GM19463 (cell line): ENCODE results near the gene RBPMS2.
A peak's percentile ranks its signal among the peaks of the same experiment; 100 is the strongest.

Experiments
- ATAC-seq: cut with Tn5 transposase; IDR thresholded peaks from one replicate; pipeline ENCODE4 v1.9.1; 2021; ENCODE audit warnings: mild to moderate bottlenecking, moderate library complexity; ENCODE audit not compliant: unreplicated experiment

RBPMS2 gene

GRCh38 chr15:64731012-64731804, 44.2 kb downstream of the RBPMS2 start:
- ATAC-seq = no peak

- ATAC-seq = no peak
Observed at GRCh38 chr15:64730151-64730550, 45.2 kb downstream of the RBPMS2 start.

DNA sequence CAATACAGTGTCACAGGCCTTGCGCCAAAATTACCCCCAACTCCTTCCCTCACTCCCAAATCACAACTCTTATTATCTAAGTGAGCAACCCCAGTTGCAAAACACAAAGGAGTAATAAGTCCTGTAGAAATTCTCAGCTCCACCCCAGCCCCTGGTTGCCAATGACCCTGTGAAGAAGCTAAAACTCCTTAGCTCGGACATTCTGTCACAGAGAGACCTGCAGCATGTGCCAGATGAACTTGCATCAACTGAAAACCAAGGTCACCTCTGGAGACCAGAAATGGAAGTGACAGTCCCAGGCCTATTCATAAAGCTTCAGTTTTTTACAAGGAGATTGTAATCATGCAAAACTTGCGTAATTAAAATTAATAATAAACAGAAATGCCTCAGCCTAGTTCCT, 55.2 kb downstream of the RBPMS2 start:
- ATAC-seq = no peak

DNA sequence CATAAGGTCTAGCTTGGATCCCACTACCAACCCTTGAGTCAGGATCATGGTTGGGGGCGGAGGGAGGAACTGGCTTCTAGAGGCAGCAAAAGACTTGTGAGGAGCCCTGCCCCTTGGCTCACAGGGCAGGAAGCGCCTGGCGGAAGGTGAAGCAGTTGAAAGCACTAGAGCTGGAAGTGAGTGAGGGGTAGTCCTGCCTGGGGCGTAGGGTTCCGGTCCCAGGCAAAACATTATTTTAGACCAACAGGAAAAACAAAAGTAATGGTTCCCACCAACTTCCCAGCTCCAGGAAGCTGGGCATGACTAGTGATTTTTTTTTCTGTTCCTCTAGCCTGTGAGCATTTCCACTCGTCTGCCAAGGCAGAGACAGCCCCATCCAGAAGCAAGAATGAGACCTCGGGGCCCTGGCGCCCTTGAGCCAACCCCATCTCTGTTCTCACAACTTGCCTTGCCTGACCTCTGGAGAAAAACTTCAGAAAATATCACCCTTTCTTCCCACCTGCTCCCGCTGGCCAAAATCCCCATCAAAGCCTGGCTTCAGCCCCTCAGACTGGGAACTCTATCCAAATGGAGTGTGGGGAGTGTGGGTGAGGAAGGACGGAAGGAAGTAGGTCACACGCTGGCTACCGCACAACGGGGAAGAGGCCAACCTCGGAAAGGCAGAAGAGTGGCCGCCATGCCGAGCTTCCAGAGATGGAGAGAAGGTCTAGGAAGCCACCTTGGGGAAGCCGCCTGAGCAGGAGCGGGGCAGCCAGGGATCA, 57.5 kb downstream of the RBPMS2 start:
- no peak for ATAC-seq

GRCh38 chr15:64717130-64717529, 58.3 kb downstream of the RBPMS2 start:
- ATAC-seq = no peak

- no peak for ATAC-seq
Observed at GRCh38 chr15:64716452-64716851, 58.9 kb downstream of the RBPMS2 start.

DNA sequence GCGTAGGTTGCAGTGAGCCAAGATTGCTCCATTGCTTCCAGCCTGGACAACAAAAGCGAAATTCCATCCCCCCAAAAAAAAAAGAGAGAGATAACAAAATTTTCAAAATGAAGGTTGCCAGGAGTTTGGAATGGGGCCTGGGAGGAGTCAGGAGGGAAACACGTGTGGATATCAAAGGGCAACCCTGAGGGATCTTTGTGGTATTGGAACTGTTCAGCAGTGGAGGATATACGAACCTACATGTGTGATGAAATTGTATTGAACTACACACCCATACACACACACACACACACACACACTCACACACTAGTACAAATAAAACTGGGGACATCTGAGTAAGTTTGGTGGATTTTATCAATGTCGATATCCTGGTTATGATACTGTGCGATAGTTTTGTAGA, 61.8 kb downstream of the RBPMS2 start:
- ATAC-seq = no peak

GRCh38 chr15:64712353-64712752, 63.0 kb downstream of the RBPMS2 start:
- ATAC-seq = no peak

GRCh38 chr15:64710676-64711428, 64.5 kb downstream of the RBPMS2 start:
- ATAC-seq = no peak

- ATAC-seq = no peak
Observed at GRCh38 chr15:64706011-64706911, 69.1 kb downstream of the RBPMS2 start.

GRCh38 chr15:64705006-64705405, 70.4 kb downstream of the RBPMS2 start:
- no peak for ATAC-seq

- no peak for ATAC-seq
Observed at GRCh38 chr15:64703632-64703959, 71.8 kb downstream of the RBPMS2 start.

DNA sequence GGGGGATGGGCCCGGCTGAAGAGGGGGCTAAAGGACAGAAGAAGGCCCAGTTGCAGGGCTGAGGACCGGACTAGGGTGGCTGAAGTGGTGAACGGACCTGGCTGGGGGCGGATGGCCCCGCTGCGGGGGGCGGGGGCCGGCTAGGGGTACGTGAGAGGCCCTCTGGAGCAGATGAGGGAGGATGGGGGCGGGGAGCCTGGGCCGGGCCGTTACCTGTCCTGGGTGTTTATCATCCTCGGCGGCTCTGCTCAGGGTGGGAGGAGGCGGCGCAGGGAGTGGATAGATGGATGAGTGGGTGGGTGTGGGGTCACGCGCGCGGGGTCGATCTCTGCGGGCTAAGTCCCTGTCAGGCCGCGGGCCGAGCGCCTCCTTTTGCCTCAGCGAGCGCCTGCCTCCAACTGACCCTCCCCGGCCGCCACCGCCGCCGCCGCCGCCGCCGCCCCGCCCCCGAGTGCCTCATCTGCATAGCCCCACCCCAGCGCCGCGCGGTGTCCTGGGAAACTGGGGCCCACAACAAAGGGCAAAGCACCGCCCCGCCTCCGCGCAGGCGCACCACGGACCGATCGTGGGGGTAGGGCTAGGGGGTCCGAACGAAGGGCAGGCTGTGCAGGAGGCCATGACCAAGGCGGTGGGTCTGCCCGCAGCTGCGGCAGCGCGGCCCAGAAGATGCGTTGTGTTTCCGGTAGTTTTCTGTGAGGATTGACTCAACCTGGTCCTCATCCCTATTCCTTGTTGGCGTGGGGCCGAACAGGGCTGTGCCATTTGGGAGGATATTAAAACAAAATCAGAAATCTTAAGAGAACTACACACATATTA, 72.4 kb downstream of the RBPMS2 start:
- ATAC-seq = peak; percentile 92

- ATAC-seq = no peak
Observed at GRCh38 chr15:64701482-64702184, 73.8 kb downstream of the RBPMS2 start.

GRCh38 chr15:64701051-64701450, 74.3 kb downstream of the RBPMS2 start:
- ATAC-seq = no peak

- ATAC-seq = no peak
Observed at GRCh38 chr15:64699751-64700388, 75.5 kb downstream of the RBPMS2 start.

DNA sequence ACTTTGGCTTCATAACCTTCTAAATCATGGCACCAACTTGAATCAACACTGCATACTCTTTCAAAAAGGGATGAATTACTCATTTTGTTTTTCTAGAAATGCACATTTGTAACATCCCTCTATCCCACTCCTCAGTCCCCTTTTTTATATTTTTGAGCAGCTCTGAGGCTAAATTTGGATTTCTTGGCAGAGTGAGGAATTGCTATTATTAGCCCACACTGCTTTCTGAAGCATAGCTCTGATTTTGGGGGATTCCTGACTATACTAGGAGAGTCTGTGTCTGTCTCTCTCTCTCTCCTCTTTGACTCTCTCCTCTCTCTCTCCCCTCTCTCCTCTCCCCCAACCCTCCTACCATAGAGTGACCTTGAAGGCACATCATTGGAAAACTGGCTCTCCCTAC, 76.6 kb downstream of the RBPMS2 start:
- ATAC-seq = no peak

DNA sequence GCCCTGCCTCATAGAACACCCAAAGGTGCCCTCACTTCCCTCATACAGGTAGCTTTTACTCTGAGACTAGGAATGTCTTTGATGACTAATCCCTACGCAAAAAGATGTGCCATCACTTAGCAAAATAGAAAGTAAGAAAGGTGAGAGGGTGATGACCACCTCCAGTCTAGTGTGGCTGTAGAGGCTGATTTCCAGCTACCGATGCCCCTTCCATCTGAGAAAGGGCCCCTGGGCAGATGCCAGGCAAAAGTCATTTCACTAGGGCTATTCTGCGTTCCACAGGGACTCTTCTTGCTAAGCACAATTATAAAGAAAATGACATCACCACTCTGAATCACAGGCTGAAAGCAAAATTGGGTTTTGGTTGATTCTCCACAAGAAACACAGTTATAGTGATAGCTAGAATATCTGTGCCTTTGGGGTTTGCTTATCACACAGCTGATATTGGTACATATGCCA, 77.4 kb downstream of the RBPMS2 start:
- ATAC-seq = no peak

- no peak for ATAC-seq
Observed at GRCh38 chr15:64696481-64696880, 78.9 kb downstream of the RBPMS2 start.
